GM18951 (cell line): Measurements from ENCODE around the gene TMEM117.

Experiments
- POLR2A ChIP-seq: IDR thresholded peaks from 4 replicates; pipeline ENCODE4 v1.6.1; 2011; ENCODE audit warnings: mild to moderate bottlenecking; ENCODE audit not compliant: insufficient read length, insufficient read depth; ENCODE audit errors: extremely low read depth
- in situ Hi-C: fragments of 300-500 bp; cut with MboI; formaldehyde crosslinking; loops from one replicate; pipeline ENCODE4 v1.12.0; 2022; ENCODE audit warnings: low sequenced_read_pairs, mixed read lengths, inconsistent platforms; ENCODE audit not compliant: unreplicated experiment

TMEM117 gene

DNA sequence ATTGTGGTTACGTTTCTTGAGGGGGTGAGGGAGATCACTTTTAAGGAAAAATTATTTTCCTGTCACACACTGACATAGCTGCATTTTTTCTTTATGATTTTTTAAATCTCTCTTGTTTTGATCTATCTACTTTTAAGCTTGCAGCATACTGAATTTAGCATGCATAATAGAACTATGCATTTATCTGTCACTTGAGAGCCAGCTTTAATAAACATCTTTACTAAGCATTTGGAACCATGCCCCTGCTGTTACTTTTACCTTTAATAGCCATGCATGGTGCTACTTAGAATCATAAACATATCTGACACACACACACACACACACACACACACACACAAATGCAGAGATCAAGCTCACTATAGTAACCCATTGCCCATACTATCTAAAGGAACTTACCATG lies 554.0 kb downstream of the TMEM117 start:
- TF ChIP-seq POLR2A, result no peak
- in situ Hi-C loops, result no loop called here

DNA sequence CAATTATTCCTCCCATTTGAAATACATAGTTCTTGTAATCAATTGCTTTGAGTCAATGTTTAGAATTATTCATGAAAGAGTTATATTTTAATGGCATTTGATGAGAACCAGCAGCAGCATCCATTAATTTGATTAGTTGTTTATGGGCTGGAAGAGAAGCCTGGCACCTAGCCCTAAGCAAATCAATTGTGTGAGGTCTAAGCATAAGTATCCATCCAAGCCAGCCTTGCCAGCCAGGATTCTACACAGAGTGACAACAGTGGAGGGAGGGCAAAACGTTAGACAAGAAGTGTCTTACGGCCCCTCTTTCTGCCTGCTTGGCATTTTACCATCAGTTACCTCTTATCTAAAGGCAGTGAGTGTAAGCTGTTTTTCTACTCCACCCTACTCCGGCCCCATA lies 561.8 kb downstream of the TMEM117 start:
- no peak for TF ChIP-seq POLR2A
- in situ Hi-C loops, result no loop called here

DNA sequence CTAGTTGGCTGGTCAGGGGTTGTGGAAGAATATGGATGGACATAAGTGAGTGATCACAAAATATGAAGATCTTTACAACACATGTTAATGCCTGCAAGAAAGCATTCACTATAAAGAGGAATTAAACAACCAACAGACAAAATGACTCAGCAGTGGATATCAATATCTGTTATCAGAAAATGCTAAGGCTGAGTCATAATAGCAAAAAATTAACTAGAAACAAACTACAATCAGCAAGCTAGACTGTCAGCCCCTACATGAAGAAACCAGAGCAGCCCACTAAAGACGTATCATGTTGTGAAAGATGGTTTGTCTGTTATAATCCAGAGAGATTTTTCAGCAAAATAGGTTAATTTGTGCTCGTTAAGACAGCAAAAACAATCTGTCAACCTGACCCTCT lies 567.3 kb downstream of the TMEM117 start:
- in situ Hi-C loops, result no loop called here
- no peak for TF ChIP-seq POLR2A

DNA sequence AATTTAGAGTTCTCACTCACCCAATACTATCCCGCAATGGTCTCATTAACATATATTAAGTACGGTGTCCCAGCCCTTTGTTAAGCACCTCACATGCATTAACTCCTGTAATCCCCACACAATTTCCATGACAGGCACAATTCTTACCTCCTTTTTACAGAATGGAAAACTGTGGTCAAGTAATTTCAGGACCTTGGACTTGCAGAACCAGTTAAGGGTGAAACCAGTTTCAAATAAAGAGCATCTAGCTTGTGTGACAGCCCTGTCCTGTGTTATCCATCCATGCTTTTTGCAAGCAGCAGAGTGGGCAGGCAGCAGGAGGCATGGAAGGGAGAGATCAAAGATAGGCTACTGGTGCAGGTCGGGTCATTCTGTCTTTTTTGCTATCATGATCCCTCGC lies 569.4 kb downstream of the TMEM117 start:
- TF ChIP-seq POLR2A, result no peak
- in situ Hi-C loops, result no loop called here

DNA sequence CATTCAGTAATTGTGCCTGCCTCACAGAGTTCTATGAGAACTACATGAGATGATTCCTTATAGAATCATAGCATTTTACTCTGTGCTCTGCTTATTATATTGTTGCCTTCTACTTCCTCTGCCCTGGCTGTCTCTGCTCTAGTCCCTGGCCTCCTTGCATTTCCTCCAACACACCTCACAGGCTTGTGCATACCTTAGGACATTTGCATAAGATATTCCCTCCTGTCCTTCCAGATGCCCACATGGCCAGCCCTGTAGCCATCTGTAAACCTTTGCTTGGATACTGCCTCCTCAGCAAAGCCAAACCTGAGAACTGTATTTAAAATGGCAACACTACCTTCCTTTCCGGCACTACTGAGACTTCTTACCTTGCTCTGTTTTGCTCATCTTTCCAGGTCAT lies 586.7 kb downstream of the TMEM117 start:
- TF ChIP-seq POLR2A, result no peak
- in situ Hi-C loops, result no loop called here

DNA sequence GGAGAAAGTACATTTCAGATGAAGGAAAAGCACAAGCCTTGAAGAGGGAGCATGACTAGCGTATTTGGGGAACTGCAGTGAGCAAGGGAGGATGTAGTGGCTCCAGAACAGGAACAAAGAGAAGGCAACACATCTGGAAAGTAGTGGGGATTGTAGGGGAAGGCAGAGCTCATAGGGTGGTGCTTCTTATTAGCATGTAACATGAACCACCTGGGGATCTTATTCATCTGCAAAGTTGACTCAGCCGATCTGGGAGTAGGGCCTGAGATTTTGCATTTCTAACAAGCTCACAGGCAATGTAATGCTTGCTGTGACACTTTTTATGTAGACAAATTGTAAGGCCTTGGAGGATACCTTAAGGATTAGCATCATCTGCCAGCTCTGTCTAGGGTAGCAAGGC lies 592.9 kb downstream of the TMEM117 start:
- TF ChIP-seq POLR2A, result no peak
- in situ Hi-C loops, result no loop called here

DNA sequence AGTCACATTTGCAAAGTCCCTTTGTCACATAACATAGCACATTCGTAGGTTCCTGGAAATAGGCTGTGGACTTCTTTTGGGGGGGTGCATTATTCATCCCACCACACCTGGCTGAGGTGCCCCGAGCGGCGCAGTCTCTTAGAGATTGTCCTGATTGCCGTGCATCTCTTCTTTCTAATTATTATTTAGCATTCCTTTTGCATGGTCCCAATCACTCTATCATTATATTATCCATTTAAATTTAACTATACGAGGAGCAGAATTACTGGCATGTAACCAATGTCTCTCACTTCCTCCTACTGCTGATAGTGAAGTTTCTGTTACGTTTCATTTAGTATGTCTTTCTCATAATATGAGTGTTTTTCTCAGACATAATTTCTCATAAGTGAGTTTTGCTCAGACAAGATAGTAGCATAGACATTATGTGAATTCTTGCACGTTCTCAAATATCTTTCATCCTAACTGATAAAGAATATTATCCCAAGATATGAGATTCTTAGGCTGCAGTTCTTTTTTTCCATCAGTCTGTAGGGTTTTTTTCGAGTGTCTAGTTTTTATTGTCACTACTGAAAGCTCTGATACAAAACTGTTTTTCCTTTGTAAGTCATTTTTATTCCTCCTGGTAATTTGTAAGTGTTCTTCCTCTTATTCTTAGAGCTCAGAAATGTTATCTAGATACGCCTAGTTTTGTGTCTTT lies 595.9 kb downstream of the TMEM117 start:
- TF ChIP-seq POLR2A, result no peak
- in situ Hi-C loops, result no loop called here

DNA sequence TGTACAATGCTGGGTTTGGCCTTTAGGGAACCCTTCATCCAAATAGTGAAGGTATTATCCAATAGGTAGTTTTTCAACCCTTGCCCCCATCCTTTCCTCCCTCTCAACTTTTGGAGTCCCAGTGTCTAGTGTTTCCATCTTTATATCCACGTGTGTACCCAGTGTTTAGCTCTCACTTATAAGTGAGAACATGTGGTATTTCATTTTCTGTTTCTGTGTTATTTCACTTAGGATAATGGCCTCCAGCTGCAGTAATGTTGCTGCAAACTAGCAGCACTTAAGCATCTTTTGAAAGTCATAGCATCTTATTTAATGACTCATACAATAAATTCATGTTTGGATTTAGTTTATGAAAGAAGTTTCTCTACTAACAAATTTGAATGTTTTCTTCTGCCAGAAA lies 597.8 kb downstream of the TMEM117 start:
- no peak for TF ChIP-seq POLR2A
- in situ Hi-C loops, result no loop called here

DNA sequence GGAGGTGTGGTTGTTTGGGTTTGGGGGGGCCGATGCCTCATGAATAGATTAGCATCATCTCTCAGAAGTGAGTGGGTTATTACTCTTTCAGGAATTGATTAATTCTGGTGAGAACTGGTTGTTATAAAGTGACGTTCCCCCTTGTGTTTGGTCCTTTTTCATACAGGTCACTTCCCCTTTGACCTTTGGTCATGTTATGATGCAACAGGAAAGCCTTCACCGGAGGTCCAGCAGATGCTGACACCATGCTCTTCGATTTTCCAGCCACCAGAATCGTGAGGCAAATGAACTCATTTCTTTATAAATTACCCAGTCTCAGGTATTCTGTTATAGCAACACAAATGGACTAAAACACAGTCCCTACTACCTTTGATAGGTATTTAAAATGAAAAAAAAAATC lies 600.9 kb downstream of the TMEM117 start:
- TF ChIP-seq POLR2A, result no peak
- in situ Hi-C loops, result no loop called here
